KMS-11 (cell line): ENCODE measurements around the gene SDS.

Experiments used
- H2AFZ ChIP-seq: fragments of 200-600 bp; sonication (generic); 2 replicates; pipeline ENCODE4 v1.6.1; 2016; ENCODE audit warnings: antibody characterized with exemption, mixed run types, low read depth
- H3K27ac ChIP-seq: fragments of 200-600 bp; sonication (generic); 2 replicates; pipeline ENCODE4 v1.6.1; 2016; ENCODE audit warnings: mild to moderate bottlenecking, mixed run types
- H3K27me3 ChIP-seq: fragments of 200-600 bp; sonication (generic); 2 replicates; pipeline ENCODE4 v1.6.1; 2017; ENCODE audit warnings: mild to moderate bottlenecking, low read depth, mixed run types, moderate library complexity; ENCODE audit not compliant: insufficient read depth
- H3K36me3 ChIP-seq: fragments of 200-600 bp; sonication (generic); 2 replicates; pipeline ENCODE4 v1.6.1; 2017; ENCODE audit warnings: mild to moderate bottlenecking, mixed run types; ENCODE audit not compliant: insufficient read depth
- H3K4me1 ChIP-seq: fragments of 200-600 bp; sonication (generic); 2 replicates; pipeline ENCODE4 v1.6.1; 2016; ENCODE audit warnings: mild to moderate bottlenecking, low read depth, mixed run types; ENCODE audit not compliant: poor library complexity, severe bottlenecking
- H3K4me2 ChIP-seq: fragments of 200-600 bp; sonication (generic); 2 replicates; pipeline ENCODE4 v1.7.0; 2016; ENCODE audit warnings: mild to moderate bottlenecking, mixed run types
- H3K4me3 ChIP-seq: fragments of 200-600 bp; sonication (generic); IDR thresholded peaks from 2 replicates; pipeline ENCODE4 v1.6.1; 2017; ENCODE audit warnings: low read depth, low read length, mixed read lengths; ENCODE audit not compliant: insufficient read depth
- H3K79me2 ChIP-seq: fragments of 200-600 bp; sonication (generic); 2 replicates; pipeline ENCODE4 v1.6.1; 2016; ENCODE audit warnings: low read depth, mixed run types; ENCODE audit not compliant: insufficient read depth
- H3K9ac ChIP-seq: fragments of 200-600 bp; sonication (generic); 2 replicates; pipeline ENCODE4 v1.6.1; 2016; ENCODE audit warnings: mild to moderate bottlenecking, mixed run types
- H4K20me1 ChIP-seq: fragments of 200-600 bp; sonication (generic); 2 replicates; pipeline ENCODE4 v1.6.1; 2016; ENCODE audit warnings: mild to moderate bottlenecking, mixed run types; ENCODE audit not compliant: insufficient read depth
- TF ChIP-seq, protein P1 (sequence below): fragments of 200-600 bp; sonication (generic); conservative IDR thresholded peaks from 2 replicates; pipeline ENCODE4 v1.6.1; 2017; ENCODE audit warnings: low read depth, mild to moderate bottlenecking, antibody characterized with exemption, low read length, moderate library complexity, mixed read lengths

Gene SDS

DNA sequence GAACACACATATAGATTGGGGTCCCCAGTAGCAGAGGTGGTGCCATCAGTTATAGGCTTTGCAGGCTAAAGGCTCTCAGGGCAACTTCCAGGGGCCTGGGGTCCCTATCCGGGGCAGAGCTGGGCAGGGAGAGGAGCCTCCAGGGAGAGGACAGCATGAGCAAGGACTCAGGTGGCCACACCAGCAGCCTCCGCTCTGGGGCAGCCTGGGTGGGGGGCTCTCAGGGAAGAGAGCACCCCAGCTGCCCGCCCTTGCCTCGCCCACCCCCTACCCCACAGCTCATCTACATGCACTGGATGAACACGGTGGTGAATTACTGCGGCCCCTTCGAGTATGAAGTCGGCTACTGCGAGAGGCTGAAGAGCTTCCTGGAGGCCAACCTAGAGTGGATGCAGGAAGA, 31.3 kb downstream of the SDS start:
- Histone ChIP-seq H3K4me2 (no peak overlapping the region), H4K20me1 (no peaks in the 10 kb centered on the region), H3K36me3 (no peaks in the 10 kb centered on the region), H3K79me2 (no peaks in the 10 kb centered on the region), H3K4me1 (no peaks in the 10 kb centered on the region), H3K4me3 (no peak overlapping the region), H3K27ac (no peak overlapping the region), H2AFZ (no peak overlapping the region), H3K27me3 (no peaks in the 10 kb centered on the region), H3K9ac (no peak overlapping the region)
- TF ChIP-seq, protein P1, sequence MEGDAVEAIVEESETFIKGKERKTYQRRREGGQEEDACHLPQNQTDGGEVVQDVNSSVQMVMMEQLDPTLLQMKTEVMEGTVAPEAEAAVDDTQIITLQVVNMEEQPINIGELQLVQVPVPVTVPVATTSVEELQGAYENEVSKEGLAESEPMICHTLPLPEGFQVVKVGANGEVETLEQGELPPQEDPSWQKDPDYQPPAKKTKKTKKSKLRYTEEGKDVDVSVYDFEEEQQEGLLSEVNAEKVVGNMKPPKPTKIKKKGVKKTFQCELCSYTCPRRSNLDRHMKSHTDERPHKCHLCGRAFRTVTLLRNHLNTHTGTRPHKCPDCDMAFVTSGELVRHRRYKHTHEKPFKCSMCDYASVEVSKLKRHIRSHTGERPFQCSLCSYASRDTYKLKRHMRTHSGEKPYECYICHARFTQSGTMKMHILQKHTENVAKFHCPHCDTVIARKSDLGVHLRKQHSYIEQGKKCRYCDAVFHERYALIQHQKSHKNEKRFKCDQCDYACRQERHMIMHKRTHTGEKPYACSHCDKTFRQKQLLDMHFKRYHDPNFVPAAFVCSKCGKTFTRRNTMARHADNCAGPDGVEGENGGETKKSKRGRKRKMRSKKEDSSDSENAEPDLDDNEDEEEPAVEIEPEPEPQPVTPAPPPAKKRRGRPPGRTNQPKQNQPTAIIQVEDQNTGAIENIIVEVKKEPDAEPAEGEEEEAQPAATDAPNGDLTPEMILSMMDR = no peak

DNA sequence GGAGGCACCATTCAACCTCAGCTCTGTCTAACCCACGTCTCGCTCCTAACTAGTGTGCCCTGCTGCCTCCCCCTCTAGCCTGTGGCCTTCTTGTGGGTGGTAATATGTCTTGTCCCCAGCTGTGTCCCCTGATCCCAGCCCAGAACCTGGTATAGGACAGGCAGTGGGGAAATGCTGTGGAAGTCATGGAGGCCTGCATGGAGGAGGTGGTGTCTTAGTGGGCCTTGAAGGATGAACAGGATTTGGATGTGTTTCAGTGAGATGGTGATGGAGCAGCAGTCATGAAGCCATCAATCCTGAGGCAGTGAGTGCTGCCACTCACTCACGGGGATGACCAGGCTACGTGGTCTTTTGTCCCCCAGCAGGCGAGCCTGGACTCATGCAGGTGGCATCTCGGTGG, 31.9 kb downstream of the SDS start:
- Histone ChIP-seq H3K36me3 (no peaks in the 10 kb centered on the region), H3K4me3 (no peak overlapping the region), H3K9ac (no peak overlapping the region), H2AFZ (no peak overlapping the region), H3K27ac (no peak overlapping the region), H3K27me3 (no peaks in the 10 kb centered on the region), H3K79me2 (no peaks in the 10 kb centered on the region), H3K4me2 (no peak overlapping the region), H4K20me1 (no peaks in the 10 kb centered on the region), H3K4me1 (no peaks in the 10 kb centered on the region)
- TF ChIP-seq, protein P1 = no peak

DNA sequence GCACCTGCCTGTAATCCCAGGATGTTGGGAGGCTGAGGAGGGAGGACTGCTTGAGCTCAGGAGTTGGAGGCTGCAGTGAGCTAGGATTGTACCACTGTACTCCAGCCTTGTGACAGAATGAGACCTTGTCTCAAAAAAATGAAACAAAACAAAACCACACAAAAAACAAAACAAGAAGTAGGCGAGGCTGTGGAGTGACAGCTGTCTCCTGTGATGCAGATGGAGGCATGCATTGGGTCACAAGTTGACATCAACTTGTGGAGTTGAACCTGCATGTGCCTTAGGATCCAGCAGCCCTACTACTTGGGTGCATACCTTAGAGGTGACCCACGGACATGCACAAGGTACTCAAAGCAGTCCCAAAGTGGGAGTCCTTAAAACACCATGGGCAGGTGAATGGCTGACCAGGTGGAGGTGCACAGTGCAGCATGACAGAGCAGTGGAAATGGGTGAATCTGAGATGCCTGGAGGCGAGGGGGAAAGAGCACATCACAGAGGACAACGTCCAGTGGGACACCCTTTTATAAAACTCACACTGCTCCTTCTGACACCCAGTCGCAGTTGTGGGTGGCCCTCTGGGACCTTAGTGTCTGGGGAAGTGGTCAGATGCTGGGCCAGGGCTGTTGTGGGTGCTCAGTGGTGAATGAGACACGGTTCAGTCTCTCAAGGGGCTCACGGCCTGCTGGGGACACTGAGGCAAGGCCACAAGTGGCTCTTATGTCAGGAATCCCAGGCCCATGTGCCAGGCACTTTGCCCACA, 32.6 kb downstream of the SDS start:
- H3K27ac ChIP-seq = no peak overlapping the region
- H3K4me2 ChIP-seq = no peak overlapping the region
- H4K20me1 ChIP-seq = no peaks in the 10 kb centered on the region
- H3K36me3 ChIP-seq = no peaks in the 10 kb centered on the region
- H3K4me1 ChIP-seq = no peaks in the 10 kb centered on the region
- no peak overlapping the region for H3K9ac ChIP-seq
- H2AFZ ChIP-seq = no peak overlapping the region
- H3K27me3 ChIP-seq = no peaks in the 10 kb centered on the region
- TF ChIP-seq, protein P1 = no peak
- no peaks in the 10 kb centered on the region for H3K79me2 ChIP-seq
- no peak overlapping the region for H3K4me3 ChIP-seq

DNA sequence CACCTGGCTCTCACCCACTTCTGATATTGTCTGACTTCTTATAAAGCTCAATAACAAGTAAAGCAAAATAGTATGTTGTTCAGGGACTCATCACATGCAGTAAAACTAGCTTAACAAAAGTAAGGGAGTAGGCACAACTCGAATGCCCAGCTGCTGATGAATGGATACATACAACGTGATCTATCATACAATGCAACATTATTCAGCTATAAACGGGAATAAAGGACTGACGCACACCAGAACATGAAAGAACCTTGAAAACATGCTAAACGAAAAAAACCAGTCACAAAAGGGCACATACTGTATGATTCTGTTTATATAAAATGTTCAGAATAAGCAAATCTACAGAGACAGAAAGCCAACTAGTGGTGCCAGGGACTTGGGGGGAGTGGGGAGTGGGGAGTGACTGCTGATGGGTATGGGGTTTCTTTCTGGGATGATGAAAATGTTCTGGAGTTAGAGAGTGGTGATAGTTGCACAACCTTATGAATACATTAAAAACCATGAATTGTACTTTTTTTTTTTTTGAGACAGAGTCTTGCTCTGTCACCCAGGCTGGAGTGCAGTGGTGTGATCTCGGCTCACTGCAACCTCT, 34.2 kb downstream of the SDS start:
- H3K79me2 ChIP-seq = no peaks in the 10 kb centered on the region
- H3K4me3 ChIP-seq = no peak overlapping the region
- H3K36me3 ChIP-seq = no peaks in the 10 kb centered on the region
- no peak overlapping the region for H2AFZ ChIP-seq
- TF ChIP-seq, protein P1 = no peak
- H4K20me1 ChIP-seq = no peaks in the 10 kb centered on the region
- H3K4me2 ChIP-seq = no peak overlapping the region
- no peak overlapping the region for H3K9ac ChIP-seq
- no peaks in the 10 kb centered on the region for H3K27me3 ChIP-seq
- H3K27ac ChIP-seq = no peak overlapping the region
- no peaks in the 10 kb centered on the region for H3K4me1 ChIP-seq
